ENCODE measurements around the gene LRRFIP2.

DNA sequence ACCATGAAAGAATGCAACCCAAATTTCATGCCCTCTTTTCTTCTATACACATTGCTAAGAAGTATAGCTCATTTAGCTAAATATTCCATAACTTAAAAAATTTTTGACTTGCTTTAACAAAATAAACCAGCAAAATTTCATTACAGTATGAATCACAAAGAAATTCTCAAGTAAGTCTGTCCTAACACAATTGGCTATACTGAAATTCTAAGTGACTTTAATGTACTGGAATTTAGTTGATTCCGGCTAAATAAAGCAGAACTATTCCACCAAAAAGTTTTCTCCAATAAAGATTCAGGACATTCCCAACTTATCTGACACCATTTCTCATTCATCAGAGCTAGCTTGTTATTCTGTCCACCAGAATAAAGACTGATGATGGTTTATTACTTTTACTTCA, 23.8 kb downstream of the LRRFIP2 start:
- TF ChIP-seq, protein P1, sequence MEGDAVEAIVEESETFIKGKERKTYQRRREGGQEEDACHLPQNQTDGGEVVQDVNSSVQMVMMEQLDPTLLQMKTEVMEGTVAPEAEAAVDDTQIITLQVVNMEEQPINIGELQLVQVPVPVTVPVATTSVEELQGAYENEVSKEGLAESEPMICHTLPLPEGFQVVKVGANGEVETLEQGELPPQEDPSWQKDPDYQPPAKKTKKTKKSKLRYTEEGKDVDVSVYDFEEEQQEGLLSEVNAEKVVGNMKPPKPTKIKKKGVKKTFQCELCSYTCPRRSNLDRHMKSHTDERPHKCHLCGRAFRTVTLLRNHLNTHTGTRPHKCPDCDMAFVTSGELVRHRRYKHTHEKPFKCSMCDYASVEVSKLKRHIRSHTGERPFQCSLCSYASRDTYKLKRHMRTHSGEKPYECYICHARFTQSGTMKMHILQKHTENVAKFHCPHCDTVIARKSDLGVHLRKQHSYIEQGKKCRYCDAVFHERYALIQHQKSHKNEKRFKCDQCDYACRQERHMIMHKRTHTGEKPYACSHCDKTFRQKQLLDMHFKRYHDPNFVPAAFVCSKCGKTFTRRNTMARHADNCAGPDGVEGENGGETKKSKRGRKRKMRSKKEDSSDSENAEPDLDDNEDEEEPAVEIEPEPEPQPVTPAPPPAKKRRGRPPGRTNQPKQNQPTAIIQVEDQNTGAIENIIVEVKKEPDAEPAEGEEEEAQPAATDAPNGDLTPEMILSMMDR (conservative IDR thresholded peaks at IDR 0.05 in 1 of 2, IDR thresholded peaks at IDR 0.05 in 1 of 2; ENCODE audit: low read depth in 1 of 2, low read length in 2 of 2), result no peak
- TF ChIP-seq EZH2 (IDR thresholded peaks at IDR 0.05; ENCODE audit: low read length, missing control alignments), result no peak

All from fibroblast of lung (primary cell).